ENCODE data around the gene MAP3K19. TPM values are rescaled to one million over a fixed set of nuclear protein-coding genes. Genes with fewer than 3 reads are reported as not detected.
"Not testable (repeated sequence)": the region's sequence is repeated elsewhere in the genome, so short reads cannot be mapped to it uniquely, and the experiment has no call there.

The MAP3K19 gene
- total RNA-seq, 1 donor, result not detected

DNA sequence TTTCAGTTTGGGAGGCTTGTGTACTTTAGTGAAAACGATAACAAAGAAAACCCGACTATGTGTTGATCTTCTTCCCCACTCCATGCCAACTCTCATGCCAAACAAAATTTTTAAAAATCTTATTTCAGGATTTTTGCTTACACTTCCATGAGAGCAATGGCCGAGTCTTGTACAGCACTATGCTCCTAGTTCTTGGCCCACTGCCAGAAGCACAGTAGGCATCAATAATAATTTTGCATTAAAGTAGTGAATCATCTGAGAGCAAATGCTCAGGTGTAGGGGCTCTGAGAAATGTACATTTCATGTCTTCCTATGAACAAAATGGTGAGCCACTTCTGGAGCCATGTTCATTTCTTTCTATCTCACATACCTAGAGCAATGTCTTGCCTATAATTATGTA, 62.2 kb downstream of the MAP3K19 start:
- Histone ChIP-seq H3K36me3 (ENCODE audit: insufficient read depth, low read length) (no peaks in the 10 kb centered on the region), H3K27me3 (ENCODE audit: insufficient read depth, low read length) (peaks cover 21% of the 10 kb centered on the region), H3K4me2 (ENCODE audit: insufficient read depth, low read length) (no peak overlapping the region), H3K27ac (ENCODE audit: low read depth, low read length) (no peak overlapping the region), H3K4me1 (ENCODE audit: insufficient read depth, low read length) (no peaks in the 10 kb centered on the region), H3K9me3 (ENCODE audit: low read depth, low read length) (no peaks in the 10 kb centered on the region), H4K20me1 (ENCODE audit: insufficient read depth, low read length) (no peaks in the 10 kb centered on the region), H2AFZ (ENCODE audit: low read length) (no peak overlapping the region), H3K4me3 (ENCODE audit: insufficient read depth, low read length) (no peak overlapping the region), H3K79me2 (ENCODE audit: insufficient read depth, low read length) (no peaks in the 10 kb centered on the region)
- TF ChIP-seq, protein P1, sequence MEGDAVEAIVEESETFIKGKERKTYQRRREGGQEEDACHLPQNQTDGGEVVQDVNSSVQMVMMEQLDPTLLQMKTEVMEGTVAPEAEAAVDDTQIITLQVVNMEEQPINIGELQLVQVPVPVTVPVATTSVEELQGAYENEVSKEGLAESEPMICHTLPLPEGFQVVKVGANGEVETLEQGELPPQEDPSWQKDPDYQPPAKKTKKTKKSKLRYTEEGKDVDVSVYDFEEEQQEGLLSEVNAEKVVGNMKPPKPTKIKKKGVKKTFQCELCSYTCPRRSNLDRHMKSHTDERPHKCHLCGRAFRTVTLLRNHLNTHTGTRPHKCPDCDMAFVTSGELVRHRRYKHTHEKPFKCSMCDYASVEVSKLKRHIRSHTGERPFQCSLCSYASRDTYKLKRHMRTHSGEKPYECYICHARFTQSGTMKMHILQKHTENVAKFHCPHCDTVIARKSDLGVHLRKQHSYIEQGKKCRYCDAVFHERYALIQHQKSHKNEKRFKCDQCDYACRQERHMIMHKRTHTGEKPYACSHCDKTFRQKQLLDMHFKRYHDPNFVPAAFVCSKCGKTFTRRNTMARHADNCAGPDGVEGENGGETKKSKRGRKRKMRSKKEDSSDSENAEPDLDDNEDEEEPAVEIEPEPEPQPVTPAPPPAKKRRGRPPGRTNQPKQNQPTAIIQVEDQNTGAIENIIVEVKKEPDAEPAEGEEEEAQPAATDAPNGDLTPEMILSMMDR (IDR thresholded peaks at IDR 0.05; ENCODE audit: extremely low read depth, low read depth, low read length), result no peak
- no peak for DNase-seq (ENCODE audit: insufficient read length, low spot score, missing footprints)

DNA sequence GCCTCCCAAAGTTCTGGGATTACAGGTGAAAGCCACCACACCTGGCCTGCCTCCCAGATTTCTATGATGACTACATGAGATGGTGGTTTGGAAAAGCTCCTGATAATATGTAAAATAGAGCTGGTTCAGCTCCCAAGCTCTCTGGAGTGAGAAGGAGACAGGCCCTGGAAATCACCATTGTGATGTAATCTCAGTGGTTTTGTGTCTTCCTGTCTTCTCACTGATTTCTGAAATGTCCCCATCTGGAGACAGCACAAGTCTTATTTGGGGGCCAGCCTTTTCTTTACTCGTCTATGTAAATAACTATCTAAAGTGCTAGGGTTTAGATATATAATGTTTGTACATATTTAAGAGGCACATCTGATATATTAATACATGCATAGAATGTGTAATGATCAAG, 64.6 kb downstream of the MAP3K19 start:
- no peak overlapping the region for H3K4me3 ChIP-seq (ENCODE audit: insufficient read depth, low read length)
- H3K36me3 ChIP-seq (ENCODE audit: insufficient read depth, low read length), result no peaks in the 10 kb centered on the region
- no peaks in the 10 kb centered on the region for H3K79me2 ChIP-seq (ENCODE audit: insufficient read depth, low read length)
- no peak for DNase-seq (ENCODE audit: insufficient read length, low spot score, missing footprints)
- no peaks in the 10 kb centered on the region for H4K20me1 ChIP-seq (ENCODE audit: insufficient read depth, low read length)
- no peak overlapping the region for H3K4me2 ChIP-seq (ENCODE audit: insufficient read depth, low read length)
- no peak overlapping the region for H3K27ac ChIP-seq (ENCODE audit: low read depth, low read length)
- TF ChIP-seq, protein P1 (IDR thresholded peaks at IDR 0.05; ENCODE audit: extremely low read depth, low read depth, low read length), result no peak
- H3K27me3 ChIP-seq (ENCODE audit: insufficient read depth, low read length), result peaks cover 21% of the 10 kb centered on the region
- no peaks in the 10 kb centered on the region for H3K9me3 ChIP-seq (ENCODE audit: low read depth, low read length)
- no peak overlapping the region for H2AFZ ChIP-seq (ENCODE audit: low read length)
- no peaks in the 10 kb centered on the region for H3K4me1 ChIP-seq (ENCODE audit: insufficient read depth, low read length)

DNA sequence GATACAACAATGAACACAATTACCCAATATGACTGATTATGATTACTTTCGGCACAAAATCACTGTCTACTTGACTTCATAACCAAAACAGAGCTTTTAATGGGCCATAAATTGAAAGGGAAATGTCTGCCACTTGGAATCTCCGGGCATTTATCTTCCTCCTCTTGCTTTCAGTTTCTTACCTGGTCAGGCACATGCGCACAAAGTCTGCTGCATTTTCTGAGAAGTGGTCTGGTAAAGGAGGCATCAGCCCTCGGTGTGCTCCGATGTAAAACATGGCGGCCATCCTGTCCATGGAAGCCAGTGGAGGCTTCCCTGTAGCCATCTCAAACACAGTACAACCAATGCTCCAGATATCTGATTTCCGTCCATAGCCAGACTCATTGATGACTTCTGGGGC, 66.6 kb downstream of the MAP3K19 start:
- Histone ChIP-seq H3K4me2 (ENCODE audit: insufficient read depth, low read length) (no peak overlapping the region), H3K4me3 (ENCODE audit: insufficient read depth, low read length) (no peak overlapping the region), H4K20me1 (ENCODE audit: insufficient read depth, low read length) (no peaks in the 10 kb centered on the region), H3K36me3 (ENCODE audit: insufficient read depth, low read length) (no peaks in the 10 kb centered on the region), H3K27ac (ENCODE audit: low read depth, low read length) (no peak overlapping the region), H3K9me3 (ENCODE audit: low read depth, low read length) (no peaks in the 10 kb centered on the region), H2AFZ (ENCODE audit: low read length) (no peak overlapping the region), H3K4me1 (ENCODE audit: insufficient read depth, low read length) (no peaks in the 10 kb centered on the region), H3K27me3 (ENCODE audit: insufficient read depth, low read length) (peaks cover 3% of the 10 kb centered on the region), H3K79me2 (ENCODE audit: insufficient read depth, low read length) (no peaks in the 10 kb centered on the region)
- no peak for DNase-seq (ENCODE audit: insufficient read length, low spot score, missing footprints)
- TF ChIP-seq, protein P1 (IDR thresholded peaks at IDR 0.05; ENCODE audit: extremely low read depth, low read depth, low read length), result no peak

DNA sequence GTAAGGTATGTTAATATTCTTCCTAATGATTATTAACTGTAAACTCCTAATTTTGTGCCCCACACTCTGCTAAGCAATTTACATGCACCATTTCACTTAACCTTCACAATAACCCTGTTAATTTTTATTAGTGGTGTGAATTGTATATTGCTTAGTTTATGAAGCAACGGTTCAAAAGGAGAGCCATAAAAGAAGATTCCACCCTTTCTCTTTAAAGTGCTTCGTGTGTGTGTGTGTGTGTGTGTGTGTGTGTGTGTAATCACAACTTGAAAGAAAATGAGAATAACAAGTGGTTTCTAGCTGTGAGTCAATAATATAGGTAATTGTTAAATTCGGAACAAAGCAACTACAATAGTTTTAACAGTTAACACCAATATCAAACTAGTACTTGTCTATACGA, 68.0 kb downstream of the MAP3K19 start:
- Histone ChIP-seq H3K4me3 (ENCODE audit: insufficient read depth, low read length) (no peak overlapping the region), H3K79me2 (ENCODE audit: insufficient read depth, low read length) (no peaks in the 10 kb centered on the region), H3K9me3 (ENCODE audit: low read depth, low read length) (no peaks in the 10 kb centered on the region), H3K4me1 (ENCODE audit: insufficient read depth, low read length) (no peaks in the 10 kb centered on the region), H2AFZ (ENCODE audit: low read length) (no peak overlapping the region), H3K4me2 (ENCODE audit: insufficient read depth, low read length) (no peak overlapping the region), H3K36me3 (ENCODE audit: insufficient read depth, low read length) (no peaks in the 10 kb centered on the region), H3K27ac (ENCODE audit: low read depth, low read length) (no peak overlapping the region), H4K20me1 (ENCODE audit: insufficient read depth, low read length) (no peaks in the 10 kb centered on the region), H3K27me3 (ENCODE audit: insufficient read depth, low read length) (no peaks in the 10 kb centered on the region)
- DNase-seq (ENCODE audit: insufficient read length, low spot score, missing footprints), result no peak
- TF ChIP-seq, protein P1 (IDR thresholded peaks at IDR 0.05; ENCODE audit: extremely low read depth, low read depth, low read length), result no peak

DNA sequence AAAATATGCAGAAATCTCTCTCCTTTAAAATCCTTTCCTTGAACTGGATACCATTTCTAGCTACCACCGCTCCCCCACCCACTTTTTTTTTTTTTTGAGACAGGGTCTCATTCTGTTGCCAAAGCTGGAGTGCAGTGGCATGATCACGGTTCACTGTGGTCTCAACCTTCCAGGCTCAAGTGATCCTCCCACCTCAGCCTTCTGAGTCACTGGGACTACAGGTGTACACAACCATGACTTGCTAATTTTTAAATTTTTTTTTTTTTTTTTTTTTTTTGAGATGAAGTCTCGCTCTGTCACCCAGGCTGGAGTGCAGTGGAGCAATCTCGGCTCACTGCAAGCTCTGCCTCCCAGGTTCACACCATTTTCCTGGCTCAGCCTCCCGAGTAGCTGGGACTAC, 70.1 kb downstream of the MAP3K19 start:
- not testable (repeated sequence) for DNase-seq (ENCODE audit: insufficient read length, low spot score, missing footprints); H2AFZ ChIP-seq (ENCODE audit: low read length); H3K27ac ChIP-seq (ENCODE audit: low read depth, low read length); H3K79me2 ChIP-seq (ENCODE audit: insufficient read depth, low read length); H3K4me1 ChIP-seq (ENCODE audit: insufficient read depth, low read length); H4K20me1 ChIP-seq (ENCODE audit: insufficient read depth, low read length); H3K27me3 ChIP-seq (ENCODE audit: insufficient read depth, low read length); H3K36me3 ChIP-seq (ENCODE audit: insufficient read depth, low read length); H3K4me2 ChIP-seq (ENCODE audit: insufficient read depth, low read length); H3K4me3 ChIP-seq (ENCODE audit: insufficient read depth, low read length); H3K9me3 ChIP-seq (ENCODE audit: low read depth, low read length)
